ENCODE results near the gene UBASH3B. TPM values are rescaled to one million over a fixed set of nuclear protein-coding genes. Genes with fewer than 3 reads are reported as not detected.

The UBASH3B gene
- total RNA-seq, 1 donor from 2014 or later, result 2.0 TPM

GRCh38 chr11:122627745-122628144, 27.8 kb upstream of the UBASH3B start:
- DNase-seq (ENCODE audit: low spot score), result no peak
- Histone ChIP-seq H3K9me3 (ENCODE audit: low read depth) (no peaks in the 10 kb centered on the region), H3K4me3 (no peak overlapping the region), H3K4me2 (no peak overlapping the region), H3F3A (ENCODE audit: low read depth) (no peaks in the 10 kb centered on the region), H3K27ac (no peak overlapping the region), H2AFZ (replicated peaks) (no peak overlapping the region), H3K9ac (no peak overlapping the region), H3K27me3 (no peaks in the 10 kb centered on the region), H3K79me2 (ENCODE audit: low read depth) (no peaks in the 10 kb centered on the region), H4K20me1 (ENCODE audit: low read depth) (no peaks in the 10 kb centered on the region), H3K36me3 (no peaks in the 10 kb centered on the region), H3K4me1 (no peaks in the 10 kb centered on the region)
- Mint-ChIP-seq H3K36me3 (no peaks in the 10 kb centered on the region), H3K4me3 (no peak overlapping the region), H3K27ac (no peak overlapping the region), H3K9me3 (no peaks in the 10 kb centered on the region), H3K4me1 (peaks cover 6% of the 10 kb centered on the region), H3K27me3 (ENCODE audit: insufficient read depth, low read depth) (peaks cover 6% of the 10 kb centered on the region)
- no peak for TF ChIP-seq EZH2 (IDR thresholded peaks at IDR 0.05)

- Histone ChIP-seq H3K4me1 (no peaks in the 10 kb centered on the region), H2AFZ (replicated peaks) (peak overlapping the region; percentile 74), H3K9ac (no peak overlapping the region), H4K20me1 (ENCODE audit: low read depth) (no peaks in the 10 kb centered on the region), H3K27me3 (no peaks in the 10 kb centered on the region), H3K27ac (no peak overlapping the region), H3K79me2 (ENCODE audit: low read depth) (no peaks in the 10 kb centered on the region), H3K4me2 (no peak overlapping the region), H3F3A (ENCODE audit: low read depth) (no peaks in the 10 kb centered on the region), H3K9me3 (ENCODE audit: low read depth) (no peaks in the 10 kb centered on the region), H3K36me3 (no peaks in the 10 kb centered on the region), H3K4me3 (no peak overlapping the region)
- Mint-ChIP-seq H3K9me3 (no peaks in the 10 kb centered on the region), H3K4me3 (no peak overlapping the region), H3K27me3 (ENCODE audit: insufficient read depth, low read depth) (peaks cover 3% of the 10 kb centered on the region), H3K27ac (peak overlapping the region; percentile 46), H3K36me3 (no peaks in the 10 kb centered on the region), H3K4me1 (peaks cover 6% of the 10 kb centered on the region)
- no peak for TF ChIP-seq EZH2phosphoT487 (IDR thresholded peaks at IDR 0.05)
- TF ChIP-seq CTCF (IDR thresholded peaks at IDR 0.05), result peak; percentile 78
- DNase-seq (ENCODE audit: low spot score), result peak; percentile 81
Observed at GRCh38 chr11:122628810-122629555, 26.5 kb upstream of the UBASH3B start.

GRCh38 chr11:122632181-122632824, 23.2 kb upstream of the UBASH3B start:
- Histone ChIP-seq H3K4me2 (no peak overlapping the region), H3K4me1 (peaks cover 3% of the 10 kb centered on the region), H3K9ac (no peak overlapping the region), H3F3A (ENCODE audit: low read depth) (no peaks in the 10 kb centered on the region), H4K20me1 (ENCODE audit: low read depth) (no peaks in the 10 kb centered on the region), H3K27ac (no peak overlapping the region), H2AFZ (replicated peaks) (no peak overlapping the region), H3K27me3 (no peaks in the 10 kb centered on the region), H3K4me3 (no peak overlapping the region), H3K79me2 (ENCODE audit: low read depth) (no peaks in the 10 kb centered on the region), H3K36me3 (no peaks in the 10 kb centered on the region), H3K9me3 (ENCODE audit: low read depth) (no peaks in the 10 kb centered on the region)
- TF ChIP-seq EZH2phosphoT487 (IDR thresholded peaks at IDR 0.05), result no peak
- no peak for TF ChIP-seq EZH2 (IDR thresholded peaks at IDR 0.05)
- no peak for TF ChIP-seq CTCF (IDR thresholded peaks at IDR 0.05)
- peak overlapping the region; percentile 57 for H3K27ac Mint-ChIP-seq
- H3K36me3 Mint-ChIP-seq, result no peaks in the 10 kb centered on the region
- H3K4me3 Mint-ChIP-seq, result no peak overlapping the region
- peaks cover 9% of the 10 kb centered on the region for H3K4me1 Mint-ChIP-seq
- DNase-seq (ENCODE audit: low spot score), result no peak
- peaks cover 3% of the 10 kb centered on the region for H3K27me3 Mint-ChIP-seq (ENCODE audit: insufficient read depth, low read depth)
- H3K9me3 Mint-ChIP-seq, result no peaks in the 10 kb centered on the region

Measured in neural progenitor cell (in vitro differentiated cells).